NCI-H2029 (cell line): ENCODE measurements around the gene ZNF365.

ENCODE experiments used
- DNase-seq: peaks from one replicate; lab custom pipeline; 2025; lab: John Stamatoyannopoulos, UW

The ZNF365 gene

GRCh38 chr10:62414359-62414758 lies 40.2 kb downstream of the ZNF365 start:
- no peak for DNase-seq

- no peak for DNase-seq
These were observed 48.0 kb downstream of the ZNF365 start for GRCh38 chr10:62422068-62422590.

GRCh38 chr10:62424026-62424425 lies 49.9 kb downstream of the ZNF365 start:
- DNase-seq: no peak

GRCh38 chr10:62426086-62426485 lies 51.9 kb downstream of the ZNF365 start:
- DNase-seq: no peak

- DNase-seq: no peak
These were observed 52.4 kb downstream of the ZNF365 start for GRCh38 chr10:62426600-62426999.

- DNase-seq: no peak
These were observed 56.7 kb downstream of the ZNF365 start for GRCh38 chr10:62430881-62431280.

GRCh38 chr10:62433181-62433692 lies 59.1 kb downstream of the ZNF365 start:
- no peak for DNase-seq

- no peak for DNase-seq
These were observed 59.7 kb downstream of the ZNF365 start for GRCh38 chr10:62433901-62434300.

- DNase-seq: peak; percentile 3
These were observed 63.5 kb downstream of the ZNF365 start for GRCh38 chr10:62437696-62438095.

- no peak for DNase-seq
These were observed 67.8 kb downstream of the ZNF365 start for GRCh38 chr10:62442006-62442405.

GRCh38 chr10:62442894-62443669 lies 68.9 kb downstream of the ZNF365 start:
- DNase-seq: no peak

GRCh38 chr10:62443866-62444265 lies 69.7 kb downstream of the ZNF365 start:
- no peak for DNase-seq

- DNase-seq: no peak
These were observed 72.5 kb downstream of the ZNF365 start for GRCh38 chr10:62446627-62447026.

GRCh38 chr10:62450912-62451610 lies 76.9 kb downstream of the ZNF365 start:
- no peak for DNase-seq

- DNase-seq: no peak
These were observed 77.4 kb downstream of the ZNF365 start for GRCh38 chr10:62451611-62451975.
